GM12875 (cell line): ENCODE measurements around the gene GAPVD1.
"Not testable (repeated sequence)": the region's sequence is repeated elsewhere in the genome, so short reads cannot be mapped to it uniquely, and the experiment has no call there.

Experiments used
- H3K4me3 ChIP-seq: one replicate; pipeline ENCODE4 v1.5.1; 2011; ENCODE audit warnings: low read depth, low read length, control low read depth
- CTCF ChIP-seq: IDR thresholded peaks from 2 replicates; pipeline ENCODE4 v1.5.1; 2011; ENCODE audit warnings: low read depth, mild to moderate bottlenecking, control low read depth, inconsistent platforms, low read length, moderate library complexity, borderline replicate concordance; ENCODE audit not compliant: insufficient read depth

Gene GAPVD1

GRCh38 chr9:125261501-125262293 is at the start of gene GAPVD1:
GAPVD1 (plus strand) TSS chr9:125261826; CDS start chr9:125298922, 37,096 bp downstream.
- H3K4me3 ChIP-seq = peak within 1 kb of the TSS; percentile 84
- TF ChIP-seq CTCF = peak; percentile 64

GRCh38 chr9:125214186-125214585 is 47.4 kb upstream of the GAPVD1 start:
- TF ChIP-seq CTCF = no peak
- H3K4me3 ChIP-seq = no peak overlapping the region

- no peak overlapping the region for H3K4me3 ChIP-seq
- TF ChIP-seq CTCF = no peak
These were observed 43.0 kb upstream of the GAPVD1 start for GRCh38 chr9:125218621-125219020.

GRCh38 chr9:125224858-125225257 is 36.8 kb upstream of the GAPVD1 start:
- H3K4me3 ChIP-seq = not testable (repeated sequence)

- no peak for TF ChIP-seq CTCF
- no peak overlapping the region for H3K4me3 ChIP-seq
These were observed 33.9 kb upstream of the GAPVD1 start for GRCh38 chr9:125227761-125228160.

GRCh38 chr9:125233678-125234077 is 27.9 kb upstream of the GAPVD1 start:
- TF ChIP-seq CTCF = no peak
- no peak overlapping the region for H3K4me3 ChIP-seq

- H3K4me3 ChIP-seq = not testable (repeated sequence)
These were observed 27.5 kb upstream of the GAPVD1 start for GRCh38 chr9:125234099-125234498.

GRCh38 chr9:125235804-125236519 is 25.7 kb upstream of the GAPVD1 start:
- no peak for TF ChIP-seq CTCF
- no peak overlapping the region for H3K4me3 ChIP-seq

GRCh38 chr9:125236520-125237159 is 25.0 kb upstream of the GAPVD1 start:
- not testable (repeated sequence) for H3K4me3 ChIP-seq
